Measurements from ENCODE around the gene MEAF6. TPM values are rescaled to one million over a fixed set of nuclear protein-coding genes. Genes with fewer than 3 reads are reported as not detected.
A peak's percentile ranks its signal among the peaks of the same experiment; 100 is the strongest.

The MEAF6 gene
- total RNA-seq, 1 donor from 2014 or later = 54.5 TPM

- no peak for DNase-seq (ENCODE audit: extremely low spot score in 2 of 2)
- H3K4me3 ChIP-seq = no peak overlapping the region
- no peaks in the 10 kb centered on the region for H3K9me3 ChIP-seq
- peaks cover 6% of the 10 kb centered on the region for H3K4me1 ChIP-seq
- H3K27me3 ChIP-seq = no peaks in the 10 kb centered on the region
- no peaks in the 10 kb centered on the region for H3K36me3 ChIP-seq
- intact Hi-C loops (cut with DNase I) = no loop called here
- no peak overlapping the region for H3K27ac ChIP-seq
- TF ChIP-seq POLR2A (IDR thresholded peaks at IDR 0.05) (no peak), POLR2AphosphoS5 (IDR thresholded peaks at IDR 0.05; ENCODE audit: insufficient read depth in 1 of 2, low read depth in 1 of 2) (peak in 1 of 2 donors; percentile 9)
These were observed 52.7 kb downstream of the MEAF6 start for GRCh38 chr1:37461698-37462436.

- TF ChIP-seq POLR2A (IDR thresholded peaks at IDR 0.05) = no peak
- no peak for TF ChIP-seq POLR2AphosphoS5 (IDR thresholded peaks at IDR 0.05; ENCODE audit: insufficient read depth in 1 of 2, low read depth in 1 of 2)
- TF ChIP-seq CTCF (IDR thresholded peaks at IDR 0.05) = no peak
- Histone ChIP-seq H3K27ac (no peak overlapping the region), H3K9me3 (no peaks in the 10 kb centered on the region), H3K36me3 (no peaks in the 10 kb centered on the region), H3K27me3 (no peaks in the 10 kb centered on the region), H3K4me1 (peaks cover 10% of the 10 kb centered on the region), H3K4me3 (no peak overlapping the region)
- no peak for DNase-seq (ENCODE audit: extremely low spot score in 2 of 2)
- intact Hi-C loops (cut with DNase I) = loop anchor here (10.0 kb wide), 1 partner anchor 226 kb away; no protein-coding TSS in a partner anchor
These were observed 56.0 kb downstream of the MEAF6 start for GRCh38 chr1:37458551-37458950.

GRCh38 chr1:37456614-37457013 is 58.0 kb downstream of the MEAF6 start:
- intact Hi-C loops (cut with DNase I) = loop anchor here (10.0 kb wide), 1 partner anchor 228 kb away; no protein-coding TSS in a partner anchor
- peaks cover 10% of the 10 kb centered on the region for H3K4me1 ChIP-seq
- no peak overlapping the region for H3K4me3 ChIP-seq
- no peaks in the 10 kb centered on the region for H3K27me3 ChIP-seq
- no peaks in the 10 kb centered on the region for H3K36me3 ChIP-seq
- DNase-seq (ENCODE audit: extremely low spot score in 2 of 2) = no peak
- no peaks in the 10 kb centered on the region for H3K9me3 ChIP-seq
- TF ChIP-seq POLR2AphosphoS5 (IDR thresholded peaks at IDR 0.05; ENCODE audit: insufficient read depth in 1 of 2, low read depth in 1 of 2) (no peak), CTCF (IDR thresholded peaks at IDR 0.05) (no peak), POLR2A (IDR thresholded peaks at IDR 0.05) (no peak)
- no peak overlapping the region for H3K27ac ChIP-seq

- H3K27me3 ChIP-seq = no peaks in the 10 kb centered on the region
- intact Hi-C loops (cut with DNase I) = loop anchor here (10.0 kb wide), 1 partner anchor 229 kb away; no protein-coding TSS in a partner anchor
- TF ChIP-seq POLR2AphosphoS5 (IDR thresholded peaks at IDR 0.05; ENCODE audit: insufficient read depth in 1 of 2, low read depth in 1 of 2) (no peak), CTCF (IDR thresholded peaks at IDR 0.05) (no peak), POLR2A (IDR thresholded peaks at IDR 0.05) (no peak)
- no peak overlapping the region for H3K4me3 ChIP-seq
- H3K36me3 ChIP-seq = no peaks in the 10 kb centered on the region
- no peaks in the 10 kb centered on the region for H3K9me3 ChIP-seq
- H3K4me1 ChIP-seq = peaks cover 10% of the 10 kb centered on the region
- DNase-seq (ENCODE audit: extremely low spot score in 2 of 2) = no peak
- H3K27ac ChIP-seq = peak overlapping the region; percentile 62
These were observed 59.0 kb downstream of the MEAF6 start for GRCh38 chr1:37455516-37455915.

GRCh38 chr1:37453647-37454046 is 60.9 kb downstream of the MEAF6 start:
- Histone ChIP-seq H3K4me3 (no peak overlapping the region), H3K4me1 (peaks cover 10% of the 10 kb centered on the region), H3K9me3 (no peaks in the 10 kb centered on the region), H3K27me3 (no peaks in the 10 kb centered on the region), H3K36me3 (no peaks in the 10 kb centered on the region), H3K27ac (no peak overlapping the region)
- intact Hi-C loops (cut with DNase I) = loop anchor here (5.0 to 10.0 kb wide), 2 partner anchors 34 to 231 kb away; no protein-coding TSS in a partner anchor
- no peak for DNase-seq (ENCODE audit: extremely low spot score in 2 of 2)
- no peak for TF ChIP-seq CTCF (IDR thresholded peaks at IDR 0.05)
- no peak for TF ChIP-seq POLR2A (IDR thresholded peaks at IDR 0.05)
- TF ChIP-seq POLR2AphosphoS5 (IDR thresholded peaks at IDR 0.05; ENCODE audit: insufficient read depth in 1 of 2, low read depth in 1 of 2) = no peak

All from vagina (tissue), 2 donors.